HepG2 (cell line): ENCODE measurements around the gene ETFA. TPM values are rescaled to one million over a fixed set of nuclear protein-coding genes. Genes with fewer than 3 reads are reported as not detected.

Source experiments
- AHR ChIP-seq: IDR thresholded peaks from 2 replicates; pipeline ENCODE4 v1.6.1; 2018; ENCODE audit warnings: missing genetic modification reagents, missing compliant biosample characterization
- DMAP1 ChIP-seq: IDR thresholded peaks from 2 replicates; pipeline ENCODE4 v1.6.1; 2016
- ELF1 ChIP-seq: sonication (generic); formaldehyde crosslinking; IDR thresholded peaks from 2 replicates; pipeline ENCODE4 v1.4.0; 2020; ENCODE audit warnings: missing genetic modification reagents
- ELF4 ChIP-seq: sonication (generic); formaldehyde crosslinking; IDR thresholded peaks from 2 replicates; pipeline ENCODE4 v1.5.0; 2020; ENCODE audit warnings: missing genetic modification reagents, mild to moderate bottlenecking, moderate library complexity, borderline replicate concordance
- GTF2F1 ChIP-seq: fragments of 150-350 bp; IDR thresholded peaks from 2 replicates; pipeline ENCODE4 v1.6.1; 2014; ENCODE audit warnings: low read length
- HMG20B ChIP-seq: conservative IDR thresholded peaks from 2 replicates; pipeline ENCODE4 v1.6.1; 2016; ENCODE audit warnings: missing genetic modification reagents, missing compliant biosample characterization
- HNRNPH1 ChIP-seq: fragments of 200-400 bp; formaldehyde crosslinking; optimal IDR thresholded peaks from 2 replicates; pipeline ENCODE3; 2017; ENCODE audit warnings: mild to moderate bottlenecking, low read depth, low read length
- HNRNPL ChIP-seq: fragments of 200-400 bp; formaldehyde crosslinking; IDR thresholded peaks from 2 replicates; pipeline ENCODE4 v1.6.1; 2017; ENCODE audit warnings: mild to moderate bottlenecking, low read depth, low read length
- IKZF1 ChIP-seq: fragments of 450-650 bp; IDR thresholded peaks from 2 replicates; pipeline ENCODE4 v1.7.1; 2016
- KAT2B ChIP-seq: fragments of 150-350 bp; IDR thresholded peaks from 2 replicates; pipeline ENCODE4 v1.6.1; 2014; ENCODE audit warnings: low read depth, low read length, borderline replicate concordance
- KDM2A ChIP-seq: sonication (generic); formaldehyde crosslinking; IDR thresholded peaks from 2 replicates; pipeline ENCODE4 v1.4.0; 2020; ENCODE audit warnings: low read depth, missing genetic modification reagents, borderline replicate concordance
- MEF2D ChIP-seq: sonication (generic); formaldehyde crosslinking; IDR thresholded peaks from 2 replicates; pipeline ENCODE4 v1.5.1; 2020; ENCODE audit warnings: mild to moderate bottlenecking, missing genetic modification reagents
- MIXL1 ChIP-seq: IDR thresholded peaks from 2 replicates; pipeline ENCODE4 v1.6.1; 2016
- POLR2G ChIP-seq: fragments of 200-400 bp; formaldehyde crosslinking; IDR thresholded peaks from 2 replicates; pipeline ENCODE4 v1.6.1; 2018; ENCODE audit warnings: mild to moderate bottlenecking, low read depth, low read length, moderate library complexity
- RORA ChIP-seq: sonication (generic); formaldehyde crosslinking; IDR thresholded peaks from 2 replicates; pipeline ENCODE4 v1.5.0; 2020; ENCODE audit warnings: mild to moderate bottlenecking, missing genetic modification reagents, moderate library complexity
- SP4 ChIP-seq: sonication (generic); formaldehyde crosslinking; IDR thresholded peaks from 2 replicates; pipeline ENCODE4 v1.8.1; 2023; ENCODE audit warnings: mild to moderate bottlenecking, missing genetic modification reagents
- TEAD3 ChIP-seq: optimal IDR thresholded peaks from 2 replicates; pipeline ENCODE3; 2016; ENCODE audit warnings: borderline replicate concordance
- ZBTB21 ChIP-seq: sonication (generic); formaldehyde crosslinking; IDR thresholded peaks from 2 replicates; pipeline ENCODE4 v1.4.0; 2020; ENCODE audit warnings: missing genetic modification reagents
- ZFP90 ChIP-seq: sonication (generic); formaldehyde crosslinking; IDR thresholded peaks from 2 replicates; pipeline ENCODE4 v1.8.0; 2022; ENCODE audit warnings: missing genetic modification reagents, mild to moderate bottlenecking, inconsistent platforms, borderline replicate concordance
- ZFY ChIP-seq: sonication (generic); formaldehyde crosslinking; IDR thresholded peaks from 2 replicates; pipeline ENCODE4 v1.4.0; 2020; ENCODE audit warnings: missing genetic modification reagents
- ZFYVE20 ChIP-seq: sonication (generic); formaldehyde crosslinking; IDR thresholded peaks from 2 replicates; pipeline ENCODE4 v1.8.0; 2023; ENCODE audit warnings: low read depth, mild to moderate bottlenecking, moderate library complexity, missing genetic modification reagents, borderline replicate concordance
- ZMYM3 ChIP-seq: sonication (generic); formaldehyde crosslinking; IDR thresholded peaks from 2 replicates; pipeline ENCODE4 v1.5.1; 2020; ENCODE audit warnings: mild to moderate bottlenecking, missing genetic modification reagents
- ZNF205 ChIP-seq: IDR thresholded peaks from 2 replicates; pipeline ENCODE4 v1.6.1; 2018; ENCODE audit warnings: missing biosample characterization, missing genetic modification reagents
- ZNF234 ChIP-seq: sonication (generic); formaldehyde crosslinking; conservative IDR thresholded peaks from 2 replicates; pipeline ENCODE4 v1.5.1; 2020; ENCODE audit warnings: mild to moderate bottlenecking, missing genetic modification reagents
- ZNF24 ChIP-seq: fragments of 450-650 bp; IDR thresholded peaks from 2 replicates; pipeline ENCODE4 v1.6.1; 2017; ENCODE audit warnings: antibody characterized with exemption, mild to moderate bottlenecking
- ZNF260 ChIP-seq: sonication (generic); formaldehyde crosslinking; IDR thresholded peaks from 2 replicates; pipeline ENCODE4 v1.4.0; 2020; ENCODE audit warnings: missing genetic modification reagents, low read depth, mild to moderate bottlenecking, borderline replicate concordance
- ZNF354B ChIP-seq: sonication (generic); formaldehyde crosslinking; IDR thresholded peaks from 2 replicates; pipeline ENCODE4 v1.8.0; 2022; ENCODE audit warnings: mild to moderate bottlenecking, missing genetic modification reagents
- ZNF44 ChIP-seq: sonication (generic); formaldehyde crosslinking; IDR thresholded peaks from 2 replicates; pipeline ENCODE4 v1.5.1; 2020; ENCODE audit warnings: mild to moderate bottlenecking, missing genetic modification reagents
- ZNF572 ChIP-seq: sonication (generic); formaldehyde crosslinking; IDR thresholded peaks from 2 replicates; pipeline ENCODE4 v1.5.1; 2020; ENCODE audit warnings: mild to moderate bottlenecking, missing genetic modification reagents
- polyA plus RNA-seq, 8 experiments: library from polyadenylated mRNA; depleted of rRNA in 3 of 8; stranded (reverse) in 7 of 8; unstranded in 1 of 8; fragments of >200 nt; fragmentation: Illumina TruSeq in 4 of 8; extraction: Trizol in 4 of 8; gene quantifications; 2 replicates each; pipeline versions ENCODE4 v1.2.1 to v1.2.3, GENCODE V29; 2011 to 2016; ENCODE audit warnings: low read depth in 4 of 8, missing spikeins in 1 of 8, mixed read lengths in 1 of 8; ENCODE audit not compliant: insufficient read depth in 1 of 8
- total RNA-seq, 5 experiments: library from RNA; depleted of rRNA; stranded (reverse); fragments of >200 nt; fragmentation: Illumina TruSeq; extraction: Trizol; gene quantifications; 2 replicates each; pipeline ENCODE4 v1.2.3, GENCODE V29; 2016; ENCODE audit warnings: low read depth in 1 of 5
- TF ChIP-seq, protein P1 (sequence below): IDR thresholded peaks from 2 replicates; pipeline ENCODE4 v1.6.1; 2016; ENCODE audit warnings: low read depth, borderline replicate concordance
- TF ChIP-seq, protein P2 (sequence below): sonication (generic); formaldehyde crosslinking; IDR thresholded peaks from 2 replicates; pipeline ENCODE4 v1.5.0; 2020; ENCODE audit warnings: missing genetic modification reagents
- TF ChIP-seq, protein P3 (sequence below): sonication (generic); formaldehyde crosslinking; IDR thresholded peaks from 2 replicates; pipeline ENCODE4 v1.8.1; 2023; ENCODE audit warnings: mild to moderate bottlenecking, missing genetic modification reagents, borderline replicate concordance
- TF ChIP-seq, protein P4 (sequence below): sonication (generic); formaldehyde crosslinking; conservative IDR thresholded peaks from 2 replicates; pipeline ENCODE4 v1.4.0; 2020; ENCODE audit warnings: missing genetic modification reagents

Gene ETFA
- total and polyA plus RNA-seq, 2 of the 13 experiments (the other 11 are each of a cell fraction or from before 2014, with no cell fraction given): 291 to 396 TPM

DNA sequence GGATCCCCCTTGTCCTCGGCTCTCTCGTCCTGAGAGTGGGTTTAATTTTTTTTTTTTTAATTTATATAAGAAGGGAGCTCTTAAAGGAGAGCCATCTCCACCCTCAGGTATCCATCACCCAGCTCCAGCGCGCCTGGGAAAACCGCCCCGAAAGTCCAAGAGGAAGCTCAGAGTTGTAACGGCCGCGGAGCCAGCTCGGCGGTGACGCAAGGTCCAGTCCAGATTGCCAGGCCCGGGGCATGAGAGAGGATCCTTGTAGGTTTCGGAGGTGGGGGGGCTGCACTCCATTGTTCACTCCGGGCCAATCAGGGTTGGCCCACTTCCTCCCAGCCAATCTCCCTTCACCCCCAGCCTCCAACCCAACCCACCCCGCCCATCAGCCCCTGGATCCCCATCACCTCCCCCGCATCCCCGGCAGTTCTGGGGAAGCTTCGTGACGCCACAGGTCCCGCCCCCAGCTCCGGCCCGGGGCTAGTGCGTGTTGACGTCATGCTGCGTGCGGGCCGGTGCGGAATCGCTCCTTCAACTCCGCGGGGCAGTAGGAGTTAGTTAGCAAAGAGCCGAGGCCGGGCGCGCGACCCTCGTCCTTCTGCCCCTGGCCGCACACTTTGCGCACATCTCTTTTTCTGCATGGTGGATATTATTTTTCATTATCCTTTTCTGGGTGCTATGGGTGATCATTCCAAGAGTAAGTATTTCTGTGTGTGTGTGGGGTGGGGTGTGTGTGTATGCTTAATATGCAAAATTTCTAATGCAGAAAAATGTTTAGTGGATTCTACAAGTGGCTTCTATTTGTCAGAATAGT is 25.2 kb upstream of the ETFA start, which contains the start of gene ISL2 (continued):
- TF ChIP-seq ZNF354B (no peak), ELF1 (0 out of 2 replicates have a peak, but pooled peaks have one; percentile 33), MEF2D (peak; percentile 68), ZNF260 (CRISPR knock-in tag) (no peak), ZFYVE20 (no peak), ZFP90 (peak; percentile 76; the same call in 1 of the 2 replicates), ZNF24 (no peak), SP4 (0 out of 2 replicates have a peak, but pooled peaks have one; percentile 24), ELF4 (CRISPR knock-in tag) (no peak), AHR (CRISPR knock-in tag) (no peak), HNRNPH1 (no peak), ZNF234 (no peak), POLR2G (peak; percentile 94), ZMYM3 (CRISPR knock-in tag) (peak; percentile 46; the same call in 1 of the 2 replicates), IKZF1 (no peak), KDM2A (peak; percentile 82), ZNF205 (CRISPR knock-in tag) (no peak; the same call in 1 of the 2 replicates), ZNF44 (CRISPR knock-in tag) (no peak), RORA (CRISPR knock-in tag) (no peak), ZFY (CRISPR knock-in tag) (peak; percentile 84), TEAD3 (CRISPR knock-in tag) (peak; percentile 72), DMAP1 (peak; percentile 77), MIXL1 (CRISPR knock-in tag) (no peak), ZNF572 (no peak), HNRNPL (no peak), ZBTB21 (CRISPR knock-in tag) (peak; percentile 97), KAT2B (no peak), GTF2F1 (no peak), HMG20B (CRISPR knock-in tag) (no peak)
- TF ChIP-seq, protein P1, sequence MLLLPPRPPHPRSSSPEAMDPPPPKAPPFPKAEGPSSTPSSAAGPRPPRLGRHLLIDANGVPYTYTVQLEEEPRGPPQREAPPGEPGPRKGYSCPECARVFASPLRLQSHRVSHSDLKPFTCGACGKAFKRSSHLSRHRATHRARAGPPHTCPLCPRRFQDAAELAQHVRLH (CRISPR knock-in tag): no peak; the same call in 1 of the 2 replicates
- TF ChIP-seq, protein P2, sequence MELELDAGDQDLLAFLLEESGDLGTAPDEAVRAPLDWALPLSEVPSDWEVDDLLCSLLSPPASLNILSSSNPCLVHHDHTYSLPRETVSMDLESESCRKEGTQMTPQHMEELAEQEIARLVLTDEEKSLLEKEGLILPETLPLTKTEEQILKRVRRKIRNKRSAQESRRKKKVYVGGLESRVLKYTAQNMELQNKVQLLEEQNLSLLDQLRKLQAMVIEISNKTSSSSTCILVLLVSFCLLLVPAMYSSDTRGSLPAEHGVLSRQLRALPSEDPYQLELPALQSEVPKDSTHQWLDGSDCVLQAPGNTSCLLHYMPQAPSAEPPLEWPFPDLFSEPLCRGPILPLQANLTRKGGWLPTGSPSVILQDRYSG (CRISPR knock-in tag): no peak
- TF ChIP-seq, protein P3, sequence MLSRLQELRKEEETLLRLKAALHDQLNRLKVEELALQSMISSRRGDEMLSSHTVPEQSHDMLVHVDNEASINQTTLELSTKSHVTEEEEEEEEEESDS (CRISPR knock-in tag): no peak
- TF ChIP-seq, protein P4, sequence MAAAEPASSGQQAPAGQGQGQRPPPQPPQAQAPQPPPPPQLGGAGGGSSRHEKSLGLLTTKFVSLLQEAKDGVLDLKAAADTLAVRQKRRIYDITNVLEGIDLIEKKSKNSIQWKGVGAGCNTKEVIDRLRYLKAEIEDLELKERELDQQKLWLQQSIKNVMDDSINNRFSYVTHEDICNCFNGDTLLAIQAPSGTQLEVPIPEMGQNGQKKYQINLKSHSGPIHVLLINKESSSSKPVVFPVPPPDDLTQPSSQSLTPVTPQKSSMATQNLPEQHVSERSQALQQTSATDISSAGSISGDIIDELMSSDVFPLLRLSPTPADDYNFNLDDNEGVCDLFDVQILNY (CRISPR knock-in tag): no peak
